Endothelial cell of umbilical vein (primary cell): ENCODE results near the gene AUTS2. TPM values are rescaled to one million over a fixed set of nuclear protein-coding genes. Genes with fewer than 3 reads are reported as not detected.

ENCODE experiments used
- BruUV-seq: library from RNA; stranded (reverse); fragments of 400-500 nt; replicated peaks from 2 replicates; lab custom pipeline; 2021; lab: Mats Ljungman, UMichigan
- CTCF ChIA-PET: fragments of 300-600, 350-600 bp; sonication (Branson Sonifier 250); formaldehyde crosslinking; loops from one replicate; lab custom pipeline; 2021; ENCODE audit warnings: antibody characterized with exemption, inconsistent platforms; lab: Charles Lee
- POLR2A ChIA-PET: fragments of 300-600, 350-600 bp; sonication (Branson Sonifier 250); formaldehyde crosslinking; loops from one replicate; lab custom pipeline; 2021; ENCODE audit warnings: antibody characterized with exemption, inconsistent platforms; lab: Charles Lee
- DNase-seq: peaks from one replicate; pipeline ENCODE4 v3.0.0-alpha.2; 2011; ENCODE audit warnings: low read depth, low spot score
- FAIRE-seq: peaks from 2 replicates; lab custom pipeline; 2011; peaks lifted over from hg19 to GRCh38; lab: Jason Lieb, UNC
- H2AFZ ChIP-seq: 2 replicates; pipeline ENCODE4 v1.6.0; 2012; ENCODE audit warnings: low read depth, low read length, control low read depth, inconsistent platforms
- H3K27ac ChIP-seq: 2 replicates; pipeline ENCODE4 v1.5.1; 2011; ENCODE audit warnings: low read depth, mild to moderate bottlenecking, control low read depth, low read length, moderate library complexity; ENCODE audit not compliant: insufficient read depth
- H3K27me3 ChIP-seq, 2 experiments: 2 replicates each; pipeline versions ENCODE4 v1.6.0 to v1.6.1; 2011; ENCODE audit warnings: low read length in 2 of 2, mixed read lengths in 1 of 2; ENCODE audit not compliant: control insufficient read depth in 2 of 2, insufficient read depth in 2 of 2
- H3K36me3 ChIP-seq, 2 experiments: 2 replicates in 1 of 2; 3 replicates in 1 of 2; pipeline ENCODE4 v1.5.1; 2011; ENCODE audit warnings: low read length in 2 of 2, mild to moderate bottlenecking in 1 of 2, moderate library complexity in 1 of 2; ENCODE audit not compliant: control insufficient read depth in 2 of 2, insufficient read depth in 2 of 2; ENCODE audit errors: extremely low read depth in 1 of 2
- H3K4me1 ChIP-seq: 3 replicates; pipeline ENCODE4 v1.5.1; 2011; ENCODE audit warnings: mild to moderate bottlenecking, low read length; ENCODE audit not compliant: control insufficient read depth, insufficient read depth; ENCODE audit errors: extremely low read depth
- H3K4me2 ChIP-seq: 2 replicates; pipeline ENCODE4 v1.6.1; 2011; ENCODE audit warnings: low read length, control low read depth, mixed read lengths; ENCODE audit not compliant: insufficient read depth
- H3K4me3 ChIP-seq, 3 experiments: fragments of 200-600 bp in 1 of 3; sonication (generic), shearing (Covaris generic) in 1 of 3; replicated peaks in 1 of 3; 2 replicates each; pipeline ENCODE4 v1.5.1; 2011 to 2016; ENCODE audit warnings: control low read depth in 3 of 3, low read length in 3 of 3, mild to moderate bottlenecking in 2 of 3, inconsistent platforms in 1 of 3, low read depth in 1 of 3, moderate library complexity in 1 of 3; ENCODE audit not compliant: insufficient read depth in 1 of 3
- H3K79me2 ChIP-seq: 2 replicates; pipeline ENCODE4 v1.6.0; 2012; ENCODE audit warnings: low read length, inconsistent platforms; ENCODE audit not compliant: control insufficient read depth, insufficient read depth
- H3K9ac ChIP-seq: replicated peaks from 2 replicates; pipeline ENCODE3; 2011; ENCODE audit warnings: low read length, control low read depth; ENCODE audit not compliant: insufficient read depth; ENCODE audit errors: extremely low read depth
- H3K9me1 ChIP-seq: replicated peaks from 3 replicates; pipeline ENCODE4 v1.6.0; 2011; ENCODE audit warnings: mild to moderate bottlenecking, low read length; ENCODE audit not compliant: control insufficient read depth, insufficient read depth; ENCODE audit errors: extremely low read depth
- H3K9me3 ChIP-seq: replicated peaks from 2 replicates; pipeline ENCODE4 v1.5.1; 2012; ENCODE audit warnings: low read length, inconsistent platforms; ENCODE audit not compliant: control insufficient read depth, insufficient read depth
- H4K20me1 ChIP-seq: replicated peaks from 2 replicates; pipeline ENCODE3; 2011; ENCODE audit warnings: mild to moderate bottlenecking, low read length; ENCODE audit not compliant: control insufficient read depth, insufficient read depth; ENCODE audit errors: extremely low read depth
- EZH2 ChIP-seq: IDR thresholded peaks from 2 replicates; pipeline ENCODE4 v1.6.1; 2012; ENCODE audit warnings: borderline replicate concordance, low read depth, mild to moderate bottlenecking, moderate library complexity, low read length, inconsistent platforms; ENCODE audit not compliant: severe bottlenecking
- FOS ChIP-seq: IDR thresholded peaks from 2 replicates; pipeline ENCODE4 v1.6.1; 2011; ENCODE audit warnings: mild to moderate bottlenecking, low read length, moderate library complexity, borderline replicate concordance; ENCODE audit not compliant: insufficient read depth
- GATA2 ChIP-seq: IDR thresholded peaks from 2 replicates; pipeline ENCODE4 v1.7.0; 2011; ENCODE audit warnings: low read depth, mild to moderate bottlenecking, moderate library complexity, mixed read lengths, low read length; ENCODE audit not compliant: insufficient read length, insufficient read depth
- JUN ChIP-seq: IDR thresholded peaks from 2 replicates; pipeline ENCODE4 v1.6.1; 2011; ENCODE audit warnings: borderline replicate concordance, low read depth; ENCODE audit not compliant: insufficient read length, insufficient read depth
- MYC ChIP-seq: IDR thresholded peaks from one replicate; pipeline ENCODE4 v1.6.1; 2011; ENCODE audit warnings: mild to moderate bottlenecking, low read depth, low read length
- POLR2A ChIP-seq: IDR thresholded peaks from 2 replicates; pipeline ENCODE4 v1.6.1; 2012; ENCODE audit warnings: low read depth, mild to moderate bottlenecking, control low read depth, low read length
- POLR2AphosphoS5 ChIP-seq: IDR thresholded peaks from 2 replicates; pipeline ENCODE4 v1.6.1; 2012; ENCODE audit warnings: low read depth, mild to moderate bottlenecking, control low read depth, low read length, moderate library complexity; ENCODE audit not compliant: insufficient read depth
- dilution Hi-C: fragments of 300-500 bp; cut with MboI; formaldehyde crosslinking; loops from one replicate; pipeline ENCODE4 v1.15.0; 2019; ENCODE audit warnings: low sequenced_read_pairs; ENCODE audit not compliant: extremely low pct_ligation_motif_present
- intact Hi-C: fragments of 100-400 bp; cut with micrococcal nuclease; formaldehyde crosslinking; loops from one replicate; pipeline ENCODE4 v1.10.0; 2022
- polyA plus RNA-seq, 4 experiments: library from polyadenylated mRNA; depleted of rRNA in 3 of 4; stranded (reverse) in 3 of 4; unstranded in 1 of 4; fragments of >200 nt; gene quantifications; 2 replicates each; pipeline versions ENCODE4 v1.2.1 to v1.2.3, GENCODE V29; 2011 to 2012; ENCODE audit warnings: missing spikeins in 1 of 4
- total RNA-seq: library from RNA; stranded (reverse); gene quantifications from 2 replicates; pipeline ENCODE4 v1.2.3, GENCODE V29; 2021
- TF ChIP-seq, protein P1 (sequence below): IDR thresholded peaks from 2 replicates; pipeline ENCODE4 v1.6.1; 2011; ENCODE audit not compliant: insufficient read depth, insufficient read length
- TF ChIP-seq, protein P2 (sequence below), 2 donors: IDR thresholded peaks; 1 replicate in 1 of 2; 2 replicates in 1 of 2; pipeline ENCODE4 v1.5.1; 2011; ENCODE audit warnings: low read length in 2 of 2, mild to moderate bottlenecking in 2 of 2, moderate library complexity in 2 of 2, control low read depth in 1 of 2, inconsistent platforms in 1 of 2, low read depth in 1 of 2; ENCODE audit not compliant: insufficient read depth in 1 of 2; ENCODE audit errors: extremely low read depth in 1 of 2

The AUTS2 gene
- total and polyA plus RNA-seq, 2 donors (not counting 3 experiments of a cell fraction or from before 2014, with no cell fraction given) = 0.59 to 8.0 TPM

DNA sequence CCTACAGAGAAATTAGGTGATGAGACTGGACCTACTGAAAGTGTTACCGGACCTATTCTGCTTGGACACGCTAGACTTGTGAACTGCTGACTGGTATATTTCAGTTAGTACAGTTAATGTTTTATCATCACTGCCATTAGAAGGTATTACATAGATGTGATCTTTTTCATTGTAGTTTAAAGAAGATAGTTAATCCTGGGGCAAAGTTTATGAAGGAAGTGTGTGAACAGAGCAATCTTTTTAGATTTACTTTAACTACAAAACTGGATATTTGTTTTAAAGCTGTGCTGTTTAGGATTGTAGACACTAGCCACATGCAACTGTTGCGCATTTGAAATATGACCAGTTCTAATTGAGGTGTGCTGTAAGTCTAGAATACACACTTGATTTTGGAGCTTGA, 446.7 kb downstream of the AUTS2 start:
- FAIRE-seq = no peak
- no peaks in the 10 kb centered on the region for H3K79me2 ChIP-seq
- dilution Hi-C loops = no loop called here
- H4K20me1 ChIP-seq = no peaks in the 10 kb centered on the region
- H3K9ac ChIP-seq = no peak overlapping the region
- no peak overlapping the region for H3K27ac ChIP-seq
- no peak overlapping the region for H2AFZ ChIP-seq
- ChIA-PET POLR2A (no interaction called here), CTCF (no interaction called here)
- no peaks in the 10 kb centered on the region for H3K4me1 ChIP-seq
- no peak for TF ChIP-seq EZH2
- TF ChIP-seq GATA2 = no peak
- no peak for TF ChIP-seq FOS
- no peak for TF ChIP-seq POLR2AphosphoS5
- TF ChIP-seq, protein P1, sequence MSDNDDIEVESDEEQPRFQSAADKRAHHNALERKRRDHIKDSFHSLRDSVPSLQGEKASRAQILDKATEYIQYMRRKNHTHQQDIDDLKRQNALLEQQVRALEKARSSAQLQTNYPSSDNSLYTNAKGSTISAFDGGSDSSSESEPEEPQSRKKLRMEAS = no peak
- no peak for TF ChIP-seq MYC
- no peak for TF ChIP-seq JUN
- TF ChIP-seq POLR2A = no peak
- TF ChIP-seq, protein P2, sequence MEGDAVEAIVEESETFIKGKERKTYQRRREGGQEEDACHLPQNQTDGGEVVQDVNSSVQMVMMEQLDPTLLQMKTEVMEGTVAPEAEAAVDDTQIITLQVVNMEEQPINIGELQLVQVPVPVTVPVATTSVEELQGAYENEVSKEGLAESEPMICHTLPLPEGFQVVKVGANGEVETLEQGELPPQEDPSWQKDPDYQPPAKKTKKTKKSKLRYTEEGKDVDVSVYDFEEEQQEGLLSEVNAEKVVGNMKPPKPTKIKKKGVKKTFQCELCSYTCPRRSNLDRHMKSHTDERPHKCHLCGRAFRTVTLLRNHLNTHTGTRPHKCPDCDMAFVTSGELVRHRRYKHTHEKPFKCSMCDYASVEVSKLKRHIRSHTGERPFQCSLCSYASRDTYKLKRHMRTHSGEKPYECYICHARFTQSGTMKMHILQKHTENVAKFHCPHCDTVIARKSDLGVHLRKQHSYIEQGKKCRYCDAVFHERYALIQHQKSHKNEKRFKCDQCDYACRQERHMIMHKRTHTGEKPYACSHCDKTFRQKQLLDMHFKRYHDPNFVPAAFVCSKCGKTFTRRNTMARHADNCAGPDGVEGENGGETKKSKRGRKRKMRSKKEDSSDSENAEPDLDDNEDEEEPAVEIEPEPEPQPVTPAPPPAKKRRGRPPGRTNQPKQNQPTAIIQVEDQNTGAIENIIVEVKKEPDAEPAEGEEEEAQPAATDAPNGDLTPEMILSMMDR (IDR thresholded peaks at IDR 0.05; ENCODE audit: extremely low read depth in 1 of 2, insufficient read depth in 1 of 2, low read depth in 1 of 2, low read length in 2 of 2) = no peak
- intact Hi-C loops = no loop called here
- H3K9me1 ChIP-seq = no peaks in the 10 kb centered on the region
- no peaks in the 10 kb centered on the region for H3K27me3 ChIP-seq
- H3K9me3 ChIP-seq = no peaks in the 10 kb centered on the region
- no TSS peak for BruUV-seq
- no peaks in the 10 kb centered on the region for H3K36me3 ChIP-seq
- H3K4me2 ChIP-seq = no peak overlapping the region
- DNase-seq = no peak
- H3K4me3 ChIP-seq = no peak overlapping the region
